Stomach smooth muscle (tissue), 2 donors: ENCODE results near the gene PPP4R1.
"Not testable (repeated sequence)": the region's sequence is repeated elsewhere in the genome, so short reads cannot be mapped to it uniquely, and the experiment has no call there.

Experiments
- H3K27ac ChIP-seq: one replicate; pipeline ENCODE4 v1.7.0; 2013; ENCODE audit warnings: mild to moderate bottlenecking, low read length, inconsistent platforms
- H3K27me3 ChIP-seq, 2 donors: one replicate each; pipeline ENCODE4 v1.7.0; 2013; ENCODE audit warnings: low read length in 2 of 2; ENCODE audit not compliant: insufficient read depth in 2 of 2, control insufficient read depth in 1 of 2
- H3K36me3 ChIP-seq, 2 donors: one replicate each; pipeline ENCODE4 v1.7.0; 2013; ENCODE audit warnings: low read length in 2 of 2; ENCODE audit not compliant: control insufficient read depth in 2 of 2, insufficient read depth in 2 of 2
- H3K4me1 ChIP-seq: one replicate; pipeline ENCODE4 v1.7.0; 2013; ENCODE audit warnings: low read length; ENCODE audit not compliant: control insufficient read depth, insufficient read depth
- H3K4me3 ChIP-seq, 2 donors: one replicate each; pipeline ENCODE4 v1.7.0; 2013; ENCODE audit warnings: low read length in 2 of 2
- H3K9ac ChIP-seq, 2 donors: one replicate each; pipeline ENCODE4 v1.7.0; 2013; ENCODE audit warnings: low read length in 2 of 2, mild to moderate bottlenecking in 1 of 2
- H3K9me3 ChIP-seq, 2 donors: one replicate each; pipeline ENCODE4 v1.7.0; 2013; ENCODE audit warnings: low read length in 2 of 2; ENCODE audit not compliant: control insufficient read depth in 2 of 2
- donor health status: healthy.
- donor health status: Pancreatic carcinoma.

Gene PPP4R1

GRCh38 chr18:9612215-9612830 is 2.0 kb downstream of the PPP4R1 start:
- Histone ChIP-seq H3K27me3 (no peaks in the 10 kb centered on the region), H3K9me3 (no peaks in the 10 kb centered on the region), H3K4me1 (peaks cover 10% of the 10 kb centered on the region), H3K27ac (no peak overlapping the region), H3K9ac (no peak overlapping the region), H3K36me3 (peaks cover 6 to 7% of the 10 kb centered on the region in 2 donors), H3K4me3 (peak overlapping the region; percentile 16 to 89)

- Histone ChIP-seq H3K9ac (no peak overlapping the region), H3K27ac (no peak overlapping the region), H3K27me3 (no peaks in the 10 kb centered on the region), H3K4me1 (peaks cover 3% of the 10 kb centered on the region), H3K36me3 (peaks cover 6 to 7% of the 10 kb centered on the region in 2 donors), H3K9me3 (no peaks in the 10 kb centered on the region), H3K4me3 (no peak overlapping the region)
Observed at GRCh38 chr18:9609190-9609589, 5.2 kb downstream of the PPP4R1 start.

GRCh38 chr18:9608728-9609127 is 5.6 kb downstream of the PPP4R1 start:
- H3K27me3 ChIP-seq, result no peaks in the 10 kb centered on the region
- H3K9me3 ChIP-seq, result no peaks in the 10 kb centered on the region
- no peak overlapping the region for H3K9ac ChIP-seq
- H3K4me1 ChIP-seq, result peaks cover 3% of the 10 kb centered on the region
- peaks cover 6 to 7% of the 10 kb centered on the region in 2 donors for H3K36me3 ChIP-seq
- no peak overlapping the region for H3K4me3 ChIP-seq
- H3K27ac ChIP-seq, result no peak overlapping the region

GRCh38 chr18:9608298-9608697 is 6.1 kb downstream of the PPP4R1 start:
- Histone ChIP-seq H3K9me3 (no peaks in the 10 kb centered on the region), H3K4me1 (peaks cover 3% of the 10 kb centered on the region), H3K27ac (no peak overlapping the region), H3K4me3 (no peak overlapping the region), H3K36me3 (peaks cover 6 to 7% of the 10 kb centered on the region in 2 donors), H3K9ac (no peak overlapping the region), H3K27me3 (no peaks in the 10 kb centered on the region)

- H3K27me3 ChIP-seq, H3K9ac ChIP-seq, H3K9me3 ChIP-seq, H3K36me3 ChIP-seq, H3K4me3 ChIP-seq, H3K4me1 ChIP-seq, H3K27ac ChIP-seq: not testable (repeated sequence)
Observed at GRCh38 chr18:9607111-9607510, 7.2 kb downstream of the PPP4R1 start.

GRCh38 chr18:9606039-9606438 is 8.3 kb downstream of the PPP4R1 start:
- Histone ChIP-seq H3K27ac (no peak overlapping the region), H3K4me3 (no peak overlapping the region), H3K27me3 (no peaks in the 10 kb centered on the region), H3K9ac (no peak overlapping the region), H3K4me1 (peaks cover under 1% of the 10 kb centered on the region), H3K9me3 (no peaks in the 10 kb centered on the region), H3K36me3 (peaks cover 2 to 4% of the 10 kb centered on the region in 2 donors)

GRCh38 chr18:9604348-9604747 is 10.0 kb downstream of the PPP4R1 start:
- H3K27ac ChIP-seq, result no peak overlapping the region
- H3K27me3 ChIP-seq, result no peaks in the 10 kb centered on the region
- peaks cover 0 to 3% of the 10 kb centered on the region in 2 donors for H3K36me3 ChIP-seq
- peaks cover 0 to 8% of the 10 kb centered on the region in 2 donors for H3K9me3 ChIP-seq
- no peak overlapping the region for H3K4me3 ChIP-seq
- no peak overlapping the region for H3K9ac ChIP-seq
- no peaks in the 10 kb centered on the region for H3K4me1 ChIP-seq

- Histone ChIP-seq H3K9ac (no peak overlapping the region), H3K27me3 (no peaks in the 10 kb centered on the region), H3K4me1 (no peaks in the 10 kb centered on the region), H3K9me3 (peaks cover 0 to 8% of the 10 kb centered on the region in 2 donors), H3K4me3 (no peak overlapping the region), H3K27ac (no peak overlapping the region), H3K36me3 (peaks cover 0 to 3% of the 10 kb centered on the region in 2 donors)
Observed at GRCh38 chr18:9599328-9599727, 15.0 kb downstream of the PPP4R1 start.

GRCh38 chr18:9597609-9598008 is 16.8 kb downstream of the PPP4R1 start:
- H3K27me3 ChIP-seq, result no peaks in the 10 kb centered on the region
- peaks cover 0 to 8% of the 10 kb centered on the region in 2 donors for H3K9me3 ChIP-seq
- no peaks in the 10 kb centered on the region for H3K4me1 ChIP-seq
- peaks cover 0 to 3% of the 10 kb centered on the region in 2 donors for H3K36me3 ChIP-seq
- no peak overlapping the region for H3K4me3 ChIP-seq
- no peak overlapping the region for H3K27ac ChIP-seq
- H3K9ac ChIP-seq, result no peak overlapping the region

GRCh38 chr18:9596843-9597526 is 17.4 kb downstream of the PPP4R1 start:
- H3K9me3 ChIP-seq, result peaks cover 0 to 8% of the 10 kb centered on the region in 2 donors
- H3K4me3 ChIP-seq, result no peak overlapping the region
- H3K36me3 ChIP-seq, result peaks cover 0 to 3% of the 10 kb centered on the region in 2 donors
- H3K4me1 ChIP-seq, result no peaks in the 10 kb centered on the region
- no peak overlapping the region for H3K9ac ChIP-seq
- no peak overlapping the region for H3K27ac ChIP-seq
- no peaks in the 10 kb centered on the region for H3K27me3 ChIP-seq

- Histone ChIP-seq H3K4me3 (no peak overlapping the region), H3K27me3 (no peaks in the 10 kb centered on the region), H3K4me1 (no peaks in the 10 kb centered on the region), H3K27ac (no peak overlapping the region), H3K36me3 (peaks cover 0 to 3% of the 10 kb centered on the region in 2 donors), H3K9me3 (peaks cover 0 to 8% of the 10 kb centered on the region in 2 donors), H3K9ac (no peak overlapping the region)
Observed at GRCh38 chr18:9596226-9596625, 18.1 kb downstream of the PPP4R1 start.
